GM18502 (cell line): Measurements from ENCODE around the gene DNASE1L2.
"Not testable (repeated sequence)": the region's sequence is repeated elsewhere in the genome, so short reads cannot be mapped to it uniquely, and the experiment has no call there.

Experiments
- ATAC-seq: cut with Tn5 transposase; IDR thresholded peaks from one replicate; pipeline ENCODE4 v1.9.1; 2021; ENCODE audit warnings: mild to moderate bottlenecking; ENCODE audit not compliant: unreplicated experiment, poor library complexity

Gene DNASE1L2

DNA sequence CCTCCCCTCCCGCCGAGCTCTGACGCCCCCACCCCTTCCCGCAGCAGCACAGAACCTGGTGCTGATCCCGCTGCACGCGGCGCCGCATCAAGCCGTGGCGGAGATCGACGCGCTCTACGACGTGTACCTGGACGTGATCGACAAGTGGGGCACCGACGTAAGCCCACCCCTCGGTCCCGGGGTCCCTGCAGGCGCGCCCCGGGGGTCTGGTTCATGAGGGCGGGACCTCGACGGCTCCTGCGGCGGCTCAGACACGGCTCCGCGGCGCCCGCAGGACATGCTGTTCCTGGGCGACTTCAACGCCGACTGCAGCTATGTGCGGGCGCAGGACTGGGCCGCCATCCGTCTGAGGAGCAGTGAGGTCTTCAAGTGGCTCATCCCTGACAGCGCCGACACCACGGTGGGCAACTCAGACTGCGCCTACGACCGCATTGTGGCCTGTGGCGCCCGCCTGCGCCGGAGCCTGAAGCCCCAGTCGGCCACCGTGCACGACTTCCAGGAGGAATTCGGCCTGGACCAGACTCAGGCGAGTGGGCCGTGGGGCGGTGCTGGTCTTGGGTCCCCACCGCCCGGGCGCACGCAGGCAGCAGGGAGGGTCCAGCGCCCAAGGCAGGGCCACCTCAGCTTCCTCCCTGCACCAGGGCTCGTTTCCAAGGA lies 1.4 kb downstream of the DNASE1L2 start:
- no peak for ATAC-seq

DNA sequence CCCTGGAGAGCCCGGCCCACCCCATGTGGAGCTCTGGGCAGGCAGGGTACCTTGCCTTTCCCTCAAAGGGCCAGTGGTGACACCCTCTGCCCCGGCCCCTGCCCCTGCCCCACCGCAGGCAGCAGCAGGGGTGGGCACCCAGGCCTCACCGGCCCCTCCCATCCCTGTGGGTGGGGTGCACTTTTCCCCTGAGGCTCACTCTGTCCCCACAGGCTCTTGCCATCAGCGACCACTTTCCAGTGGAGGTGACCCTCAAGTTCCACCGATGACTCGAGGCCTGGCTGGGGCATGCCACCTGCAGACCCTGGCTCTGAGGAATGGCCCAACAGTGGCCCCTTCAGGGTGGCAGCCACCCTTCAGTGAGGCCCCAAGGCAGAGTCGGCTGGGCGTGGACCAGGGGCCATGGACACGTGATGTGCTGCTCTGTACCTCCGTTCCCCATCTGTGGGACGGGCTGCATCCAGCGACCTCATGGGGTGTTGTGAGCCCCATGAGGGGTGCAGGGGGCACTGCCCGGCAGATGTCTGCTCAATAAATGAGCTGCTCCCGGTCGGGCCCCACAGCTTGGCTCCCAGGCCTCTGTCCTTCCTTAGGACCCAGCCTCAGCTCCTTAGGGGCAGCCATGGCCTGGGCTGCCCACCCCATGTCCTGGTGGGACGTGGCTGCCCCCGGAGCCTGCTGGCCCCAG lies 2.0 kb downstream of the DNASE1L2 start:
- ATAC-seq = no peak

DNA sequence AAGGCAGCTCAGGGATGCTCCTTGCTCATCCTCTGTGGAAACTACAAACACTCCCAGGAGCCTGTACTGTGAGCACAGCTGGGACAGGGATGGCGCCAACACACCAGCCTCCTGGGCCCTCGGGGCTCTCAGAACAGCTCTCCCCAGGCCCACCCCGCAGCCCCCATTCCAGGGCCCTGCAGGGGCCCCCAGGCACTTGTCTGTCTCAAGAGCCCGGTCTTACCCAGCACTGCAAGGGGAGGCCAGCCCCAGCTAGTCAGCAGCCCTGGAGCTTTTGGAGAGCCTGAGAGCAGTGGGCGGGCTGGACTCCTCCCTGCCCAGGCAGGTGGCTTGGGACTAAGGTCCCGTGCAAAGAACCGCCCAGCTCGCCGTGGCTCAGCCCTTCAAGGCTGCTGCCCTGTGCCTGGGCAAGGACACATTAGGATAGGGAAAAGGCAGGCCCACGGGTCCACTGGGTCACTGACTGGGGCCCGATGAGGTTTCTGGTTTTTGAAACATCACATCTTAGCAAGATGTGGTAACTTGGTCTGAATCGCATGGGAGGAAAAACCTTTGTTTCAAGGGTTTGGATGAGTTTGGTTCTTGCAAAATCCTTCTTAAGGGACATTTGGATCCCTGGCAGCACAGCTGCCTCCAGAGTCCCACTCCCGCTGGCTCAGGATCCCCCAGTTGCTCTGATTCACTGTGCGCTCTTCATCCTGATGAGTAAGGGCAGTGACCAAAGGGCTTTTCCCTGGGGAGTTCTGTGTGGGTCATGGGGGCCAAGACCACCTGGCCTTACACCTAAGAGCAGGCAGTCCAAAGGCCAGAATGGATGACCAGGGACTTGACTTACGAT lies 2.8 kb downstream of the DNASE1L2 start:
- ATAC-seq = no peak

DNA sequence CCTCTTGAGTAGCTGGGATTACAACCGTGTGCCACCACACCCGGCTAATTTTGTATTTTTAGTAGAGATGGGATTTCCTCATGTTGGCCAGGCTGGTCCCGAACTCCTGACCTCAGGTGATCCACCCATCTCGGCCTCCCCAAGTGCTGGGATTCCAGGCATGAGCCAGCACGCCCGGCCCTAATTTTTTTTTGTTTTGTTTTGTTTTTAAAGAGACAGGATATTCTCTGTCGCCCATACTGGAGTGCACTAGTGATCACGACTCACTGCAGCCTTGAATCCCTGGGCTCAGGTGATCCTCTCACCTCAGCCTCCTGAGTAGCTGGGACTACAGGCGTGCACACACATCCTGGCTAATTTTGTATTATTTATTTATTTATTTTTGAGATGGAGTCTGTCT lies 4.1 kb downstream of the DNASE1L2 start:
- not testable (repeated sequence) for ATAC-seq

DNA sequence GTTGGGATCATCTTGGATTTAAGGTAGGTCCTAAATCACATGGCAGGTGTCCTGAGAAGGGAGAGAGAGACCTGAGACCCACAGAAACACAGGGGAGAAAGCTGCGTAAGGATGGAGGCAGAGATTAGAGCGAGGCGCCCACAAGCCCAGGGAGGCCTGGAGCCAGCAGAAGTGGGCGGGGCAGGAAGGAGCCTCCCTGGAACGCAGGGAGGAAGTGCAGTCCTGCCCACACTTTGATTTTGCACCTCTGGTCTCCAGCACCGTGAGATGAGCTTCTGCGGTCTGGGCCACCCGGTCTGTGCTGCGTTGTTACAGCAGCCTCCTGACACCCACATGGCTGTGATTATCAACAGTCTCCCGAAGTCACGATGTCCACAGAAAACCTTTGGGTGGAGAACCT lies 6.4 kb downstream of the DNASE1L2 start:
- ATAC-seq = no peak

DNA sequence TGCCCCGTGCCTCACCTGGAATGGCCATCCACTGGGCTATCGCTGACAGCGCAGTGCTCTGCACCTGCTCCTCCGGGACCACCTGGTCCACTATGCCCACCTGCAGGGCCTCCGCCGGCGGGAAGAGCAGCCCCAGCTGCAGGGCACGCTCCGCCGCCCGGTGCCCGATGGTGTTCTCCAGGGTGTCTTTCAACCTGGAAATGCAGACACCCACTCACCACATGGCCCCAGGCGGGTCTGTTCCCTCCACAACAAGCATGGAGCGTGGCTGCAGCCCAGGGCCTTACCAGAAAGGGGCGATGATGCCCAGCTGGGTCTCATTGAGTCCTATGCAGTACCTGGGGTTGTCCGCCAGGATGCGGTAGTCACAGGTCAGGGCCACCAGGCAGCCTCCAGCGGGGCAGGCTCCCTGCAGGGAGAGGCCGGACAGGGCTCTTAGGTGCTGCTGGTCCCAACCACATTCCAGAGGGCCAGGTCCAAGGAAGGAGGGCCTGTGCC lies 6.8 kb downstream of the DNASE1L2 start:
- ATAC-seq = no peak

DNA sequence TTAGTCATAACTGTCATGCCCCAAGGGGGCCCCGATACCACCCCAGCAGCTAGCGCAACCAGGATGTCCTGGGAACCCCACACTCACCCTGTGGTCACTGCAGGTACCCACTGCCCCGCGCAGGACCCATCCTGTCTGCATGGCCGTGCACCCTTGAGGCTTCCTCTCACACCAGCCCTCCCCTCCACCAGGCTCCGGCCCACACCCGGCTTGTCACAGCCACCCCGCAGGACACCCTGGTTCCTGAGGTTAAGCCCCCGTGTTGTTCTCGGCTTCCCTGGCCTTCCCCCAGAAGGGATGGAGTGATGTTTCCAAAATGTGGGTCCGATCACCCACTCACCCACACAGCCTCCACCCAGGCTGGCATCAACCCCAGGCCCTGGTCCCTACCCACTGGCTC lies 7.5 kb downstream of the DNASE1L2 start:
- no peak for ATAC-seq

DNA sequence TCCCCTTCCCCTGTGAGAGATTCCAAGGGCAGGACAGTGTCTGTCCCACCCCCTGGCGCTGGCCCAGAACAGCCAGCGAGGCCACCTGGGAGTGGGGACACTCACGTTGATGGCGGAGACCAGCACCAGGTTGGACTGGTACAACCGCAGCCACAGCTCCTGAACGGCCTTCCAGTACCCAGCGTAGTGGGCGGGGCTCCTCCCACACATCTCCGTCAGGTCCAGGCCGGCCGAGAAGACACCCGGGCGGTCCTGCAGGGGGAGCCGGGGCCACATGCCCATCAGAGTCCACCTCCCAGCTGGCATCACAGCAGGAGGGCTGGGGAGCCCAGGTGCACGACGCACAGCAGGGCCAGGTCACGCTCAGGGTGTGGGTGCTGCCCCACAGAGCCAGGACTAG lies 8.1 kb downstream of the DNASE1L2 start:
- ATAC-seq = no peak

DNA sequence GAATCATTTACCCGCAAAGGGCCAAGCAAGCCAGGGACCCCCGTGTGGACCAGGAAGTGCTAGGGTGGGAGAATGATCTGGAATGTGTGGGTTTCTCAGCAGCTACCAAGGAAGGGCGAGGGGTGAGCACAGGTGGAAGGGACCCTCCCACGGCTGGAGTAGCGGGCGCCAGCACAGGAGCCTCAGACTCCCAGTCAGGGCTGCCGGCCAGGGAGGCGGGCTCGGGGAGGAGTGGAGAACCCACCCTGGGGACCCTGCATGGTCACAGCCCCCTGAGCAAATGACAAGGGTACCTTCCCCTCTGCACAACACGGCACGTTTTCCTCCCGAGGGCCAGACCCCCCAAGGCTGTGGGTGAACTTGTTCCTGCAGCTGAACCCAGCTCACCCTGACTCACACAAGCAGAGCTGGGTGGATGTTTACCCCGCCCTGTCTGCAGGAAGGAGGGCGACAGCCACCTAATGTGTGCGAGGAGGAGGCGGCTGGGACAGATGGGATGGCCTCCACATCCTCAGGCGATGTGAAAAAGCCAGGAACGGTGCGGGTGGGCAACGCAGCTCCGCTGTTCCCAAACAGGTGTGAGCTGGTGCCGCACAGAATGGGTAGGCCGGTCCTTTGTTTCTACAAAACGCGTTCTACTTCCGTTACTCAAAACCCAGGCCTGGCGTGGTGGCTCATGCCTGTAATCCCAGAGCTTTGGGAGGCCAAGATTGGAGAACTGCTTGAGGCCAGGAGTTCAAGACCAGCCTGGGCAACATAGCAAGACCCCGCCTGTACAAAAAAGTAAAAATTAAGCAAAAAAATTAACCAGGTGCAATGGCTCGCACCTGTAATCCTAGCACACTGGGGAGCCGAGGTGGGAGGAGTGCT lies 8.9 kb downstream of the DNASE1L2 start:
- ATAC-seq = no peak

DNA sequence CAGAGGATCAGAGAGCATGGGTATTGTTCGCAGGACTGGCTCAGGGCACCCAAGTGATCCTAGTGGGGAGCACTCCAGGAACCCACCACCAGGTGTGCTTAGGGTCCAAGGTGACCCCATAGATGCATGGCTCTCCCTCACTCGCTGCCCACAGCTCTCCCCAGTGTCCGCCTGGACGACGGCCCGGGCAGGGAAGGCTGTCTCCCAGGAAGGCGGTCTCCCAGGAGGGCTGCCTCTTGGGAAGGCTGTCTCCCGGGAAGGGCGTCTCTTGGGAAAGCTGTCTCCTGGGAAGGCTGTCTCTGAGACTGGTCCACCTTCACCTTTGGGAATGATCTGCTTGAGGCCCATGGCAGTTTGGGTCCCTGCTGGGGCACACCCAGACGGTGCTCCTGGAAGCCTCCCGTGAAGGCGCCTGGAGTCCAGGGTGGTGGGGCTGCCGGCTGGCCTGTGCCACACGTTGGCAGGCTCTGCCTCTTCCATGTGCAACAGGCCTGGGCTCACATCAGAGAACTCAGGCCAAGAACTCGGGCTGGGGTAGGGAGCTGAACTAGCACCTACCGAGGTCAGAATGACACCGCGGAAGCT lies 10.1 kb downstream of the DNASE1L2 start:
- no peak for ATAC-seq

DNA sequence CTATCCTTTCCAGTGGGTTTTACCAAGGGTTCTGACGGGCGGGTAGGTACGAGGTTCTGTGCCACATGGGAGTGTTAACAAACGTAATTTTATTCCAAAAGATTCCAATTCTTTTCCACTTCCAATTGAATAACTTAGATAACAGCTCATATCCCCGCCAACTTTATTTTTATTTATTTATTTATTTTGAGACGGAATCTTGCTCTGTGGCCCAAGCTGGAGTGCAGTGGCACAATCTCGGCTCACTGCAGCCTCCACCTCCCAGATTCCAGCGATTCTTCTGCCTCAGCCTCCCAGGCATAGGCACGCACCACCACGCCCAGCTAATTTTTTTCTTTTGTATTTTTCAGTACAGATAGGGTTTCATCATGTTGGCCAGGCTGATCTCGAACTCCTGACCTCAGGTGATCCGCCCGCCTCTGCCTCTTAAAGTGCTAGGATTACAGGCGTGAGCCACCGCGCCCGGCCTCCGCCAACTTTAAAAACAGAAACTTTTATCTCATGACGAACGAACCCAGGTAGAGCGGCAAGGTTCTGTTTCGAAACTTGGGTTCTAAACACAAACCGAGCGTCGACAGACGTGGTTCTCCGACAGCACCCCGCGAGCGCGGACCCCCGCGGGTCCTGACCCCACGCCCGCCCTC lies 14.5 kb downstream of the DNASE1L2 start:
- ATAC-seq = no peak

DNA sequence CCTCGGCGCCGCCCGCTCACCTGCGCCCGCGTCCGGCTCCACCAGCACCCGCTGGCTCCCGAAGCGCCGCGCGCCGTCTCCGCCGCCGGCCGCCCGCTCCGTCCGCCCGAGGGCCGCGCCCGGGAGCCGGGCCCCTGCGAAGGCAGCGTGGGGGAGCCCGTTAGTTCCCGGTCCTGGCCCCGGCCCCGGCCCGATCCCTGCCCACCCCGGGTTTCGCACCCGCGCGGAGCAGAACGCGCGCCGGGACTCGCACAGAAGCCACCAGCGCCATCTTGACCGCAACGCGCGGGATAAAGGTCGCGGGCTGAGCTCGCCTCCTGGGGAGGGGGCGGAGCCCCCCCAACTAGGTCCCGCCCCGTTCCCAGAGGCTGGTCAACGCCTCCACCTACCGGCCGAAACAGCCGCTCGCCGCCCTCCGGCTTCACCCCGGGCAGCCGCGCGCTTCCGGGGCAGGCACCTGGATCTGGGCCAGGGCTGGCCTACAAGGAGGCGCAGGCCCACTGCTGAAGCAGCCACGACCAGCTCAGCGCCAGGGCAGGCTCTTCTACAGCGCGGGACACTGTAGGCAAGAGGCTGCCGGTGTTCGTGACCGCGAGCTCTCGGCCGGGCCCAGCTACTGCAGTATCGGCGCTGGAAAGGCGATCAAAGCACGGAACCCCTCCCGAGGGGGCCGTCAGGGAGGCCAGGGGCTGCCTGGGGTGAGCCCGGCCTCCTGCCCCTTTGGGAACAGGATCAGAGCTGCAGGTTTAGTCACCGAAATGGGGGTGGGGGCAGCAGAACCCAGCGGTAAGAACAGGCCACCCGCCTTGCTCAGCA lies 15.3 kb downstream of the DNASE1L2 start, which contains the start of gene ECI1:
TSS of gene ECI1 (minus strand) at position 292 of the 816 bp plus-strand sequence. CDS start at position 271, 21 bp downstream.
- peak; percentile 89 for ATAC-seq

DNA sequence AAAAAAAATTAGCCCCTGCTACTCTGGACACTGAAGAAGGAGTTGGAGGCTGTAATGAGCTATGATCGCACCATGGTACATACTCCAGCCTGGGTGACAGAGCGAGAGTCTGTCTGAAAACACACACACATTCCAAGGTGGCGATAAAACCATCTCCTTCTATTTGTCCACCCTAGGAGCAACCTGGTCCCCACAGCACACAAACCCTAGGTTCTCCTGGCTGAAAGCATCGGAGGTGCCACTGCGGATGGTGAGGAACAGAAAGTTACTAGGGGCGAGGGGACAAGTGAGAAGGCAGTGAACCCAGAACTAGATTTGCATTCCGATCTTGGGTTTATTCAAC lies 16.5 kb downstream of the DNASE1L2 start:
- ATAC-seq = no peak

DNA sequence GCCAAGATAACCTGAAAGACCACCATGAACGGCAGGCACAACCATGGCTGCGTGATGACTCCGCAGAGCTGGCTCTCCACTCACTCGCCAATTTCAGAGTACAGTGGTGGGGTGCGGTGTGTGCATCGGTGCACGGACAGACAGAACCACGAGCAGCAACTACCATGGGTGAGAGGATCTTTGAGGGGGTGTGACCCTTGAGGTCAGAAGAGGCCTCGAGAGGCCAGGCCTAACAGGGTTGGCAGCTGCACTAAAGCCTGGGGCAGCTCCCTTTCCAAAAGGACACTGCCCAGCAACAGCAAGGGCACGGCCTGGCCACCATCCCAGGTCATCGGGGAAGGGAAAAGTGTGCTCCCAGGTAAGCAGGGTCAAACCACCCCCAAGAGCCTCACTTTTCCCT lies 17.0 kb downstream of the DNASE1L2 start:
- ATAC-seq = no peak

DNA sequence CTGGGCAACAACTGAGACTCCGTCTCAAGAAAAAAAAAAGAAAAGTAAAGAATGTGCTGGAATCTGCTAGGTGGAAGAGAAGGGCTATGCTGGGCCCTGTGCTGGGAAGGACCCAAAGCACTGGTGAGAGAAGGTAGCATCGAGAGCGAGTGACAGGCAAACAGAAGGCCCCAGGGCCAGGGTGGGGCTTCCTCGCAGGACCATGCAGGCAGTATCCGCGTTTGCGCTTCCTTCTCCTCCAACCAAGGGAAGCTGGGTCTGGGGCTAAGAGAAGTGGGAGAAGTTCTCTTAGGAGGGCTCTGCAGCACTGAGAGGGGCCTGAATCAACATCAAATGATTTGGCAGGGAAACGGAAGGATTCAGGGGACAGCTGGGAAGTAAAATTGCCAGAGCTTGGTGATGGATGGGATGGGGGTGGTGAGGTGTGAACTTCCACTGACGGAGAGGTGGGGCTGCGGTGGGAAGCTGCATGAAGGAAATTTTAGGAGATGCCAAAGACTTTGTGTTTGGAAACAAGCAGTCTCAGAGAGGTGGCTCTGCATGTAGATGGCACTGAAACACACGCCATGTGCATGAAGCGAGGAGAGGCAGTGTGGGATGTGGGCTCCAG lies 20.4 kb downstream of the DNASE1L2 start:
- ATAC-seq = no peak

DNA sequence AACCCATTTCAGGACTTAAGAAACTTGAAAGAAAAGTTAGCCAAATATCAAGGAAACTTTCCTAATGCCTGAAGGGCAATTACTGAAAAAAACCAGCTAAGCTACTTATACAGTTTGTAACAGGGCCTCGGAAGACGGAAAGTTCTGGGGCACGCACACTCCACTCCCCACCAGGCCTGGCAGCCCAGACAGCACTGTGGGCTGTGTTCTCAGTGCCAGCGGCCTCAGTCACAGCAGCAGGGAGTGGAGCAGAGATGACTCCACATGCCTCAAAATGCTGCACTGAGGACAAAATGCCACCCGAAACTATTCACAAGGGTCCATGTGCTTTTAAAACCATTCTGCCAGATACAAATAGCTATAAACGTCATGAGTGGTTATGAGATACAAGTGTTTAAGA lies 21.5 kb downstream of the DNASE1L2 start:
- no peak for ATAC-seq

DNA sequence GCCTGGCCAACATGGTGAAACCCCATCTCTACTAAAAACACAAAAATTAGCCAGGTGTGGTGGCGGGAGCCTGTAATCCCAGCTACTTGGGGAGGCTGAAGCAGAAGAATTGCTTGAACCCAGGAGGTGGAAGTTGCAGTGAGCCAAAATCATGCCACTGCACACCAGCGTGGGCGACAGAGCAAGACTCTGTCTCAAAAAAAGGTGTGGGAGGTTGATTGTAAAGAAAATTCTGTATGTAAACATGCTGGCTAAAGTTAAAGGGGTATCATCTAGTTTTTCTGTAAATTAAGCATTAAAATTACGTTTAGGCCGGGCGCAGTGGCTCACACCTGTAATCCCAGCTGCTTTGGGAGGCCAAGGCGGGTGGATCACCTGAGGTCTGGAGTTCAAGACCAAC lies 22.3 kb downstream of the DNASE1L2 start:
- not testable (repeated sequence) for ATAC-seq

DNA sequence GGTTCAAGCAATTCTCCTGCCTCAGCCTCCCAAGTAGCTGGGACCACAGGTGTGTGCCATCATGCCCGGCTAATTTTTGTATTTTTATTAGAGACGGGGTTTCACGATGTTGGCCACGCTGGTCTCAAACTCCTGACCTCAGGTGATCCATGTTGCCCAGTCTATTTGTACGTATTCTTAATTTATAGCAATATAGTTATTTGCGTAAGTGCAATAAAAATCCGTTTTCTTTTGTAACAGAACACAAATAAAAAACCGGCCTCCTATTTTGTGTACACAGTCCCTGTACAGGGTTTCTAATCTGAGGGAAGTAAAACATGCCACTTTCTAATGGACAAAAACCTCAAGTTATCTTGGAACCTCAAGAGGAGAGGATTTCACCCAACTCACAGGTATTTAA lies 24.0 kb downstream of the DNASE1L2 start:
- ATAC-seq = no peak
